ENCODE results near the gene BAZ2A. TPM values are rescaled to one million over a fixed set of nuclear protein-coding genes. Genes with fewer than 3 reads are reported as not detected.

Gene BAZ2A
- polyA plus RNA-seq, 1 experiment: 43.9 TPM

DNA sequence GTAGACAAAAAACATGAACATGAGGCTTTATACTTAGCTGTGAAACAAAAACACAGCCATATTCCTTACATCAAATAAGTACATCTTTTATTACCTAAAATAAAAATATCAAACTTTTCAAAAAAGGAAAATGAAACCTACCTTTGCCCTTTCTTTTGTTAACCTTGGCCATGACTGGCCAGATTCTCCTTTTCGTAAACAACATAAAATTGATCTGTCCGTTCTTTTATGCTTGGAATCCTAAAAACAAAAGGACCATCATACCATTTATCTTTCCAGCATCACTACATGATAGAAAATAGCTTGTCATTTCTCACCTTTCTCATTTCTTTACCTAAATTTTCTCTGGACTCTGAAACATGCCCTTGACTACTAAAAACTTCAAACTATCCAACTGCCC is 41.5 kb upstream of the BAZ2A start:
- TF ChIP-seq, protein P1, sequence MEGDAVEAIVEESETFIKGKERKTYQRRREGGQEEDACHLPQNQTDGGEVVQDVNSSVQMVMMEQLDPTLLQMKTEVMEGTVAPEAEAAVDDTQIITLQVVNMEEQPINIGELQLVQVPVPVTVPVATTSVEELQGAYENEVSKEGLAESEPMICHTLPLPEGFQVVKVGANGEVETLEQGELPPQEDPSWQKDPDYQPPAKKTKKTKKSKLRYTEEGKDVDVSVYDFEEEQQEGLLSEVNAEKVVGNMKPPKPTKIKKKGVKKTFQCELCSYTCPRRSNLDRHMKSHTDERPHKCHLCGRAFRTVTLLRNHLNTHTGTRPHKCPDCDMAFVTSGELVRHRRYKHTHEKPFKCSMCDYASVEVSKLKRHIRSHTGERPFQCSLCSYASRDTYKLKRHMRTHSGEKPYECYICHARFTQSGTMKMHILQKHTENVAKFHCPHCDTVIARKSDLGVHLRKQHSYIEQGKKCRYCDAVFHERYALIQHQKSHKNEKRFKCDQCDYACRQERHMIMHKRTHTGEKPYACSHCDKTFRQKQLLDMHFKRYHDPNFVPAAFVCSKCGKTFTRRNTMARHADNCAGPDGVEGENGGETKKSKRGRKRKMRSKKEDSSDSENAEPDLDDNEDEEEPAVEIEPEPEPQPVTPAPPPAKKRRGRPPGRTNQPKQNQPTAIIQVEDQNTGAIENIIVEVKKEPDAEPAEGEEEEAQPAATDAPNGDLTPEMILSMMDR (IDR thresholded peaks at IDR 0.05; ENCODE audit: low read depth, low read length): no peak
- POLR2A ChIA-PET: no interaction called here
- Histone ChIP-seq H3K4me3 (ENCODE audit: low read depth, low read length) (no peak overlapping the region), H3K27me3 (ENCODE audit: control insufficient read depth, insufficient read depth, low read length) (no peaks in the 10 kb centered on the region), H3K27ac (ENCODE audit: low read depth, low read length) (no peak overlapping the region), H3K9me3 (ENCODE audit: control insufficient read depth, insufficient read depth, low read length) (no peaks in the 10 kb centered on the region)
- CTCF ChIA-PET: interaction anchor here (0.6 kb wide), 1 partner anchor 35 kb away, joined by 3 read pairs; no protein-coding TSS in a partner anchor
- DNase-seq (ENCODE audit: low read depth, low spot score): no peak

DNA sequence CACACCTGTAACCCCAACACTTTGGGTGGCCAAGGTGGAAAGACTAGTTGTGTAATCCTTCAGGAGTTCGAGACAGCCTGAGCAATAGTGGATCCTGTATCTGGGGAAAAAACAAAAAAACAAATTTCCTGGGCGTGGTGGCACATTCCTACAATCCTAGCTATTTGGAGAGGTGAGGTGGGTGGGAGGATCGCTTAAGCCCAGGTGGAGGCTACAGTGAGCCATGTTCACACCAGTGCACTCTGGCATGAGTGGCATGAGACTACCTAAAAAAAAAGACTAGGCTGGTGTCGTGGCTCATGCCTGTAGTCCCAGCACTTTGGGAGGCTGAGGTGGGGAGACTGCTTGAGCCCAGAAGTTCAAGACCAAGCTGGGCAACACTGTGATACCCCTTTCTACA is 40.7 kb upstream of the BAZ2A start:
- no peaks in the 10 kb centered on the region for H3K27me3 ChIP-seq (ENCODE audit: control insufficient read depth, insufficient read depth, low read length)
- TF ChIP-seq, protein P1 (IDR thresholded peaks at IDR 0.05; ENCODE audit: low read depth, low read length): no peak
- H3K27ac ChIP-seq (ENCODE audit: low read depth, low read length): no peak overlapping the region
- DNase-seq (ENCODE audit: low read depth, low spot score): no peak
- POLR2A ChIA-PET: no interaction called here
- CTCF ChIA-PET: interaction anchor here (1.0 to 3.4 kb wide), 2 partner anchors 35 to 156 kb away, joined by 3 to 17 read pairs; no protein-coding TSS in a partner anchor
- no peaks in the 10 kb centered on the region for H3K9me3 ChIP-seq (ENCODE audit: control insufficient read depth, insufficient read depth, low read length)
- no peak overlapping the region for H3K4me3 ChIP-seq (ENCODE audit: low read depth, low read length)

GRCh38 chr12:56668197-56668457 is 38.0 kb upstream of the BAZ2A start:
- TF ChIP-seq, protein P1 (IDR thresholded peaks at IDR 0.05; ENCODE audit: low read depth, low read length): no peak
- no peak overlapping the region for H3K27ac ChIP-seq (ENCODE audit: low read depth, low read length)
- H3K9me3 ChIP-seq (ENCODE audit: control insufficient read depth, insufficient read depth, low read length): no peaks in the 10 kb centered on the region
- no peak for DNase-seq (ENCODE audit: low read depth, low spot score)
- no peaks in the 10 kb centered on the region for H3K27me3 ChIP-seq (ENCODE audit: control insufficient read depth, insufficient read depth, low read length)
- no peak overlapping the region for H3K4me3 ChIP-seq (ENCODE audit: low read depth, low read length)
- ChIA-PET CTCF (interaction anchor here (3.4 kb wide), 1 partner anchor 32 kb away, joined by 17 read pairs; no protein-coding TSS in a partner anchor), POLR2A (interaction anchor here (0.7 kb wide), 1 partner anchor 12 kb away, joined by 5 read pairs; no protein-coding TSS in a partner anchor)

- Histone ChIP-seq H3K27ac (ENCODE audit: low read depth, low read length) (no peak overlapping the region), H3K9me3 (ENCODE audit: control insufficient read depth, insufficient read depth, low read length) (no peaks in the 10 kb centered on the region), H3K4me3 (ENCODE audit: low read depth, low read length) (no peak overlapping the region), H3K27me3 (ENCODE audit: control insufficient read depth, insufficient read depth, low read length) (no peaks in the 10 kb centered on the region)
- TF ChIP-seq, protein P1 (IDR thresholded peaks at IDR 0.05; ENCODE audit: low read depth, low read length): no peak
- POLR2A ChIA-PET: no interaction called here
- DNase-seq (ENCODE audit: low read depth, low spot score): no peak
- CTCF ChIA-PET: interaction anchor here (1.4 kb wide), 1 partner anchor 25 kb away, joined by 6 read pairs; no protein-coding TSS in a partner anchor
These were observed 32.0 kb upstream of the BAZ2A start for GRCh38 chr12:56661979-56662638.

DNA sequence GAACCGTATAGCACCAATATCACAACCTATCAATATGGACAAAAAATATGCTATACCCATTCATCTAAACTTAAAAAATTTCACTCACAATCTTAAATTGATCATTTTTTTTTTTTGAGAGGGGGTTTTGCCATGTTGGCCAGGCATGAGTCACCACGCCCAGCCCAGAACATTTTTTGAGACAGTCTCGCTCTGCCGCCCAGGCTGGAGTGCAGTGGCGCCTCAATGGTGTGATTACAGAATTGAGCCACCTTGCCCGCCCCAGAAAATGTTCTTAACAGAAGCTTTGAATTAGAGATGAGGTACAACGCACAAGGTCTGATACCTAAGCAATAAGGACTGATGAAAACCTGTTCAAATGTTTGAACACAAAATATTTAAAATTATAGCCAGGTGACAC is 31.4 kb upstream of the BAZ2A start:
- no peak for DNase-seq (ENCODE audit: low read depth, low spot score)
- CTCF ChIA-PET: interaction anchor here (0.7 to 1.4 kb wide), 3 partner anchors 25 to 394 kb away, joined by 3 to 6 read pairs (median 3); no protein-coding TSS in a partner anchor
- Histone ChIP-seq H3K9me3 (ENCODE audit: control insufficient read depth, insufficient read depth, low read length) (no peaks in the 10 kb centered on the region), H3K4me3 (ENCODE audit: low read depth, low read length) (no peak overlapping the region), H3K27me3 (ENCODE audit: control insufficient read depth, insufficient read depth, low read length) (no peaks in the 10 kb centered on the region), H3K27ac (ENCODE audit: low read depth, low read length) (no peak overlapping the region)
- POLR2A ChIA-PET: no interaction called here
- TF ChIP-seq, protein P1 (IDR thresholded peaks at IDR 0.05; ENCODE audit: low read depth, low read length): no peak
